Activated T-cell treated with anti-CD3 and anti-CD28 coated beads for 24 hours (primary cell): ENCODE measurements around the gene XRCC3.

Experiments
- DNase-seq: peaks from one replicate; pipeline ENCODE4 v3.0.0-alpha.2; 2020; ENCODE audit warnings: low read depth

XRCC3 gene

GRCh38 chr14:103725739-103726395, 10.6 kb upstream of the XRCC3 start:
- DNase-seq, result no peak

DNA sequence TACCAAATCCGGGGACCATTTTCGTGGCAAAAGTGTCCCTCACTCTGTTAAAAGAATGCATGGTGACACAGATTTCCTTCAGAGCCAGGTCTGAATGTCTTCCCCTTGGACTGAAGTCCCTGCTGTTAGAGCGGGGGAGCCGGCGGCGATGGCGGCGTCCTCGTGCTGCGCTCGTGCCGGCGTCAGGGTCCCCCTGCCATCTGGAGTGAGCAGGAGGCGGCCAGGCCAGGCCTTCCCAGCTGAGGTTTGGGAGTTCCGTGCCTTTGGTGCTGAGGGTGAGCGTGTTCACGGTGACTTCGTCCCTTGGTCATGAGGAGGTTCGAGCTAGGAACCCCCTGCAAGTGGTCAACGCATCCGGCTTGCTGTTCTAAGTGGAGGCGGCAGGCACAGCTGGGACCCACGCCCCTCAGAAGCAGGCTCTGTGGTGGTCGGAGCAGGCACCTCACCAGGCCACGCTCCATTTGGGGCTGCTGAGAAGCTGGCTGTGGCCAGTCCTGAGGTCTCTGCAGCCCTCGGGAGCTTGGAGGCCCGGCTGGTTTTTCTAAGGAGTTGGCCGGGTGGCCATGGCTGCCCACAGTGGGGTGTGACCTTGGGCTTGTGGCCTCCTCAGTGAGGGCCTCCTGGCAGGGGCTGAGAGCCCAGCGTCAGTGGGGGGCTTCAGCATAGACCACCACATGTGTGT, 9.9 kb upstream of the XRCC3 start:
- no peak for DNase-seq

DNA sequence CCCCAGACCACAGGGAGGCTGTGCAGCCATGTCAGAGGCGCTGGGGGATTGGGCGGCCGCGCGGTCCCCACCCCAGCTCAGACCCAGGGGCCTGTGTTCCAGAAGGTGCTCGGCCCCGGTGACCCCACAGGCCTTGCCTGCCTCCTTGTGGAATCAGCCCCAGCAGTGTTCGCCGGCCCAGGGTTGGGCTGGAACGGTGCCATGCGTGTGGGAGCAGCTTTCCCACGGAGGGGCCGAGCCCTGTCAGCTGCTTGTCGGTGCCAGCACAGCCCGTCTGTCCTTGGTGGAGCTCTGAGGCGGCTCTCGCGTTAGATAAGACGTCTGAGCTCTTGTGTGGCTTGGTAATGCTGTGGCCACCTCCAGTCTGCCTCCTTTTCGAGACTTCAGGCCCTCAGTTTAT, 8.9 kb upstream of the XRCC3 start:
- DNase-seq, result no peak

DNA sequence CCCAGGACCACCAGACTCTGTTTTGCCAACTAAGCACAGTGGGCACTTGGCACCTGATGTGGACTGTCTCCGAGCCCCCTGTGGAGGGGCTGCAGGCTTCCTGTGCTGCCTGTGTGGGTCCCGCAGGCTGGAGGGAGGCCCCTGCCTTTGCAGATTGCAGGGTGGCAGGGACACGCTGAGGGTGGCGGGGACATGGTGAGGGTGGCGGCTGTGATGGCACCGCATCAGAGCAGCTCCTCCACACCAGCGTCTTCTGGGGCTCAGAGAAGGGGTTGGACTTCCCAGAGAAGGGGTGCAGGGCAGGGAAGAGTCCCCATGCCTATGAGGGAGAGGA, 8.5 kb upstream of the XRCC3 start:
- no peak for DNase-seq

GRCh38 chr14:103721334-103722120, 6.3 kb upstream of the XRCC3 start:
- no peak for DNase-seq

- no peak for DNase-seq
Observed at GRCh38 chr14:103719751-103720150, 4.5 kb upstream of the XRCC3 start.

GRCh38 chr14:103718572-103718971, 3.3 kb upstream of the XRCC3 start:
- DNase-seq, result no peak

DNA sequence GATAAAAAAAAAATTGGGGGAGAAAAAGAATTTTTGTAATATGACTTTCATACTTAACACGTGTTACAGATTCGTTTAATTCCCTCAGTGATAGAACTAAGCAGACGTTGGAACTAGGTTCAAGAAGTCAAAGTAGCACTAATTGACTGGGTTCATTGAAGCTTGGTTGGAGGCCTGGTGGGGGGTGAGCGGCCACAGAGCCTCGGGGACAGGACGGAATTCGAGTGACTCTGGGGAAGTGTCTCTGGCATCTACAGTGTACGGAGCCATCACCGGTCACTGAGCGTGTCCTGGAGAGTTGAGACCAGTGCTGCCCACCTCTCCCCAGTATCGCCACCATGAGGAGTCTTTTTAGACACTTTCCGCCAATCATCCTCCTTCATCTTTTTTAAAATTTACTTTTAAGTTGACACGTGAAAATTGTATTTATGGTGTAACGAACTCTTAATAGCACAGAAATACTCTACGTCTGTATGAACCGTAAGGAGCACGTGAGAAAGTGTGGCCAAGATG, 1.7 kb upstream of the XRCC3 start:
- no peak for DNase-seq

GRCh38 chr14:103716091-103716801, 995 bp upstream of the XRCC3 start:
- DNase-seq, result no peak

- no peak for DNase-seq
Observed at GRCh38 chr14:103714063-103714724, 1.1 kb downstream of the XRCC3 start.

DNA sequence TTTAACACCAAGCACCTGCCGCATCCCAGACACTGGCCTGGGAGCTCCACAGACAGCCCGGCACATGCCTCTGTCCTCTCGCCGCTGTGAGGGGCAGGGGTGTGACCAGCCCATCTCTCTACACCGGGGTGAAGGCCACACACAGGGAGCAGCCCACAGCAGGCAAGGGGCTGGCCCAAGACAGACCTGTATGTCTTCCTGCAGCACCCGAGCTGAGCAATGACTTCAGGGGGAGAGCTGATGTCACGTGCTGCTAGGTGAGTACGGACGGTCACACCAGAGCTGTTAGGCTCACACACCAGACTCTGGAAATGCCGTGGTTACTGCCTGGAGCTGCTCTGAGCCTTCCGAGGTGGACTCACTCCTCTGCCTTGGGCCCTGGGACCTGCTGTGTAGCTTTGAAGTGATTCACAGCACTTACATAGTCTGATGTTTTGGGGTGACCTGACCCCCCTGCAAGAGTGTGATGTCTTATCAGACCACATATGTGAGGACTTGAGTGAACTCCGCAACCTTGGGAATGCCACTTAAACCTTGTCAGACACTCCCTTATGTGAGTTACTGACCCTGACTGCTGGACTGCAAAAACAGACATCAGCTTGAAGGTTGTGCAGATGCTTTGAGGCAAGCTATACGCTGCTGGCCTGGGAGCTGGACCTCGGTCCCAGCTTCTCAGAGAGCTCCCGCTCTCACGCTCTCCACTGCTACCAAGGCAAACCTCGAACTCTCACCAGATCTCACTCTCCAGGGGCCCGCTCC, 1.8 kb downstream of the XRCC3 start:
- DNase-seq, result no peak

- DNase-seq, result no peak
Observed at GRCh38 chr14:103712633-103713247, 2.5 kb downstream of the XRCC3 start.

DNA sequence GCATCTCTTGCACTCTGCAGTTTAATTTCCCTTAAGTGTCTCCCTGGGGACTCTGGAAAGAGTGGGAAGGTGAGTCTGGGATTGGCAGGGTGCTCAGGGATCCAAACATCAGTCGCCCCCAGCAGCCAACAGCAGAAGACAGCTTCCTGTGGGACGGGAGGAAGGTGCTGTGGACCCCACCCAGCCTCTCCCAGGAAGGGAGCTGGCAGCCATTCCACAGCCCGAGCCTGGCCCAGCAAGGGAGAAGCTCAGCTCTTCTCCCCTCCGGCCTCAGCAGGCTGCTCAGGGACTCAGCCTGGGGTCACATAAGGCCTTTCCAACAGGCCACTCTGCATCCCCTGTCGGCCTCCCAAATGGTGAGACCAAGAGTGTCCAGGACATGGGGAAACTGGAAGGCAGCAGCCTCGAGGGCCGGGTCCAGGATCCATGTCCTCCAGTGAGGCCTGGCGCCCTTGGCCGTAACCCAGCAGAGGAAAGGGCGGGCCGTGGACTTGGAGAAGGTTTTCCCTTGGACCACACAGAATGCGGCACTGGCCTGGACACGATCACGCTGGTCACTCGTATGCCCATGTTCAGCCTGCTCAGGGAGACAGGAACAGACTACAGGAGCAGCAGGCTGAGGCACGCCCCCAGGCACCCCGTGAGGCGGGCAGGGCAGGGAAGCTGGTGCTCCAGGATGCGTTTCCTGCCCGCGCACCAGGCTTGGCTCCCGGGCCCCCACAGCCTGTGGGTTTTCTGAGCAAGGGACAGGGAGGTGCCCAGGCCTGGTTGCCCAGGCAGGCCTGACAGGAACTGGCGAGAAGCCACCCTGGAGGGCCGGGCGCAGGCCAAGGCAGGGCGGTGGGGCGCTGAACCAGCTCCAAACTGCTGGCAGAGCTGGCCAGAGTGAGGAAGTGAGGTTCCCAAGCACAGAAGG, 3.5 kb downstream of the XRCC3 start:
- DNase-seq, result no peak

- no peak for DNase-seq
Observed at GRCh38 chr14:103710771-103711377, 4.4 kb downstream of the XRCC3 start.

- DNase-seq, result no peak
Observed at GRCh38 chr14:103709814-103710213, 5.4 kb downstream of the XRCC3 start.

DNA sequence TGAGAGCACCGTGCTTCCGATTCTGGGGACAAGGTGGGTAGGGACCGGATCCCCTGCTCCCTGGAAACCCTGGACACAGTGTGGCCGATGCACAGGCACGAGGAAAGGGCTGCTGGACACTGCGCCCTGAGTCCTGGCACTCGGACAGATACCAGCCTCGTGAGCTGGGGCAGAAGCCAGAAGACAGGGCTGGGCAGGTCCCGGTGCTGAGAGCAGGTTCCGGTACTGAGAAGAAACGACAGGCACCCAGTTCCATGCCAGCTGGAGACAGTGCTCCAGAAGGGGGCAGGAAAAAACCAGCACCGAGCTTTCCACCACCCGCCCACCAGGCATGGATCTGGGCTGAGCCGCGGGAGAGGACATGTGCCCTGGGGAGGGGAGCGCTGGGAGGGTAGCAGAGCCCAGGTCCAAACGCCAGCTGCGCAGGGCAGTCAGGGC, 6.5 kb downstream of the XRCC3 start:
- DNase-seq, result no peak

GRCh38 chr14:103707329-103708263, 7.7 kb downstream of the XRCC3 start:
- no peak for DNase-seq
